NCI-H345 treated with DMSO at 0.1 percent for 48 hours (cell line): Measurements from ENCODE around the gene PTPRE.

Experiments
- DNase-seq: peaks from one replicate; lab custom pipeline; 2025; ENCODE audit not compliant: unreplicated experiment; lab: John Stamatoyannopoulos, UW

The PTPRE gene

GRCh38 chr10:127949831-127950230, 42.9 kb downstream of the PTPRE start:
- DNase-seq, result no peak

GRCh38 chr10:127951861-127952574, 45.1 kb downstream of the PTPRE start:
- no peak for DNase-seq

- no peak for DNase-seq
Measured at GRCh38 chr10:127952575-127952869, 45.6 kb downstream of the PTPRE start.

- no peak for DNase-seq
Measured at GRCh38 chr10:127952918-127953317, 46.0 kb downstream of the PTPRE start.

GRCh38 chr10:127953876-127954275, 47.0 kb downstream of the PTPRE start:
- no peak for DNase-seq

GRCh38 chr10:127959428-127959827, 52.5 kb downstream of the PTPRE start:
- DNase-seq, result no peak

GRCh38 chr10:127961071-127961470, 54.2 kb downstream of the PTPRE start:
- DNase-seq, result no peak

- DNase-seq, result no peak
Measured at GRCh38 chr10:127962205-127962604, 55.3 kb downstream of the PTPRE start.

- no peak for DNase-seq
Measured at GRCh38 chr10:127963136-127963535, 56.2 kb downstream of the PTPRE start.

GRCh38 chr10:127964621-127965020, 57.7 kb downstream of the PTPRE start:
- DNase-seq, result no peak

- DNase-seq, result no peak
Measured at GRCh38 chr10:127966875-127967274, 60.0 kb downstream of the PTPRE start.

- no peak for DNase-seq
Measured at GRCh38 chr10:127968027-127968441, 61.1 kb downstream of the PTPRE start.

- no peak for DNase-seq
Measured at GRCh38 chr10:127968659-127969058, 61.8 kb downstream of the PTPRE start.

GRCh38 chr10:127971101-127971946, 64.4 kb downstream of the PTPRE start:
- no peak for DNase-seq

- no peak for DNase-seq
Measured at GRCh38 chr10:127971963-127972615, 65.2 kb downstream of the PTPRE start.

GRCh38 chr10:127972751-127973357, 66.0 kb downstream of the PTPRE start:
- no peak for DNase-seq

- no peak for DNase-seq
Measured at GRCh38 chr10:127973791-127974311, 66.9 kb downstream of the PTPRE start.

GRCh38 chr10:127974911-127975310, 68.0 kb downstream of the PTPRE start:
- no peak for DNase-seq

- no peak for DNase-seq
Measured at GRCh38 chr10:127976286-127976685, 69.4 kb downstream of the PTPRE start.

GRCh38 chr10:127976701-127977356, 69.9 kb downstream of the PTPRE start:
- DNase-seq, result no peak
